Measurements from ENCODE around the gene ZNG1A.
"Not testable (repeated sequence)": the region's sequence is repeated elsewhere in the genome, so short reads cannot be mapped to it uniquely, and the experiment has no call there.

ZNG1A gene

GRCh38 chr9:98775-99174 is 80.1 kb downstream of the ZNG1A start:
- in situ Hi-C loops (cut with MboI; ENCODE audit: low sequenced_read_pairs): not testable (repeated sequence)

DNA sequence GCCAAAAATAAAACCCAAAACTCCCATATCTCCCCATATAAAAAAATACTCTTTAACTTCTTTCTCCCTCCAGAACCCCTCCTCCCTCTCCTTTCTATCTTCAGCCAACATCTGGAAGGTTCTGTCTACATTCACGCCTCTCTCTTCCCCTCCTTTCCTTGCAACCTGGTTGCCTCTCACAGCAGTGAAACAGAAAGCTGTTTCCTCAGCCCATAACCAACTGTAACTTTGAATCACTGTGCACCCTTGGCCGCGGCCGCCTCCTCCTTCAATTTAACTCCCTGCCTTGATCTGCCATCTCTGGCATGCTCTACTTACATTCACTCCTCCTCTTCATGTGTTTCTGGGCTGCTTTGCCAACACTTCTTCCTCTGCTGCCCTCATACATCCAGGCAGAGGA is 83.9 kb downstream of the ZNG1A start:
- in situ Hi-C loops (cut with MboI; ENCODE audit: low sequenced_read_pairs): not testable (repeated sequence)

DNA sequence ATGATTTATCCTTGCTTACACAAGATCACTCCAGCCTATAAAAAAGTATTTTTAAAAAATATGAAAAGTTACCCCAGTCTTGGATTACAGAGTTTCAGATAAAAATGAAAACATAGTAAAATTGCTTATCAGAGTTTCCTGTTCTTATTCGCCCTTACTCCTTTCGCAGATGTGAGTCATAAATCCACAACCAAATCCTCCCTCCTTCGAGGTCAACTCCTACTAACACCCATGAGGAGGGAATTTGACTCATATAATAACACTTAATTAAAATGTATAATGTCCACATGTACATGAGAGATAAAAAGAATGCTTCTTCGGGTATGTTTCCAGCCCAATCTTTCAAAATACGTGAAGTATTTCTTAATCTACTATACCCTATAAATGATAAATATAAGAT is 84.5 kb downstream of the ZNG1A start:
- in situ Hi-C loops (cut with MboI; ENCODE audit: low sequenced_read_pairs): not testable (repeated sequence)

GRCh38 chr9:93909-94308 is 84.9 kb downstream of the ZNG1A start:
- in situ Hi-C loops (cut with MboI; ENCODE audit: low sequenced_read_pairs): not testable (repeated sequence)

GRCh38 chr9:90851-91250 is 88.0 kb downstream of the ZNG1A start:
- in situ Hi-C loops (cut with MboI; ENCODE audit: low sequenced_read_pairs): not testable (repeated sequence)

DNA sequence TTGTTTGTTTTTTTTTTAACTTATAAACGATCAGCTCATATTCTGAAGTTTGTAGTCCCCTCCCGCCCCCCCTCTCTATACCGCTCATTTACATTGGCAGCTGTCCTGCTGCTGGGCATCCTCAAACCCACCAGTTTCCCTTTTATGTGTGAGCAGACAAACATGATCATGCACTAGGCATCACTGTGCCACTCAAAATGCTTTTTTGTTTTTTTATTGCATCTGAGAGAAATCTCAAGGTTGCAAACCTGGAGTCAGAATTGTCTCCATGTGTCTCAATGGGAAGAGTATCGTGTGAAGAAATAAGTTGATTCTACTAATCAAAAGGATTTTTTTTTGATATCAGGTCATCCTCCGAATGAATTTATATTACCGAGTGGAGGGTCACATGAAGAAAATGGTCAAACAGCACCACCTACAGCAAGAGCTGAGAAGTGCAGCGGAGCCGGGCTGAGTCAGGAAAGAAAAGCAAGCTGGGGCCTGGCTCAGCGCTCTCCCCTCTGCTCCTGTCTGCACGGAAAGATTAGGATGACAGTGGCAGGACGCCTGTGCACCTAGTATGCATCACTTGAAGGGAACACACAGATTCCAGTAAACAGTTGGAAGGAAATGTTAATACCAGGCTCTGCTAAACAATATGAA is 90.3 kb downstream of the ZNG1A start:
- in situ Hi-C loops (cut with MboI; ENCODE audit: low sequenced_read_pairs): not testable (repeated sequence)

- in situ Hi-C loops (cut with MboI; ENCODE audit: low sequenced_read_pairs): not testable (repeated sequence)
Measured at GRCh38 chr9:87860-88259, 91.0 kb downstream of the ZNG1A start.

DNA sequence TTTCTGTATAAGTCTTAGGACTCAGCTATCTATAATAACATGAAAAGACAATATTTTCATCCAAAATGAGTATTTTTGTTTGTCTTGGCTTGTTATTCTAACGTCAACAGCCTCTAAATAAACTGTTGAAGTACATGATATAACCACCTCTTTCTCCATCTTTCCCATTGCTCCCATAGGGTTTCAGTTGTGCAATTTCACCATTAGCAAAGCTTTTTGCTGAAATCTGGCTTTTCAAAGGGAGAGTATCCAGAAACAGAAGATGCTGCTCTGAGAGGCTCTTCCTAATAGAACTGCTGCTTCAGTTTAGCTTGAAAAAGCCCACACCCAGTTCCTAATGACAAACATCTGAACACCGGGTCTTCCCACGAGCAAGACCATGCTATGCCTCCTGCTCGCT is 91.8 kb downstream of the ZNG1A start:
- in situ Hi-C loops (cut with MboI; ENCODE audit: low sequenced_read_pairs): not testable (repeated sequence)

DNA sequence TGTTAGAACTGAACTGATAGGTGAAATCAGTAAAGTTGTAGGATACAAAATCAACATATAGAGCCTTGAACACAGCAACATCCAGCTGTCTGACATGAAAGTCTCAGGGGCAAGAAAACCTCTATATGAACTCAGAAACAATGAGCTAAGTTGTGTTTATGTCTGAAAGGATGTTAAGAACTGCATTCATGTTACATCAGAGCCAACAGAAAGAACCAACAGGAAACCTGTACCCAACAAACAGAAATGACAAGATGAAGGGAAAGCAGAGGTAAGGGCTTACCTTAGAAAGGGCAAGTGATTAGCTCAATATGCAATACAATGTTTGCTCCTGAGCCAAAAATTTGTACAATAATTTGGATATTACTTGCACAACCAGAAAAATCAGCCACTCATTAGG is 92.2 kb downstream of the ZNG1A start:
- in situ Hi-C loops (cut with MboI; ENCODE audit: low sequenced_read_pairs): not testable (repeated sequence)

- in situ Hi-C loops (cut with MboI; ENCODE audit: low sequenced_read_pairs): not testable (repeated sequence)
Measured at GRCh38 chr9:82932-83689, 95.7 kb downstream of the ZNG1A start.

DNA sequence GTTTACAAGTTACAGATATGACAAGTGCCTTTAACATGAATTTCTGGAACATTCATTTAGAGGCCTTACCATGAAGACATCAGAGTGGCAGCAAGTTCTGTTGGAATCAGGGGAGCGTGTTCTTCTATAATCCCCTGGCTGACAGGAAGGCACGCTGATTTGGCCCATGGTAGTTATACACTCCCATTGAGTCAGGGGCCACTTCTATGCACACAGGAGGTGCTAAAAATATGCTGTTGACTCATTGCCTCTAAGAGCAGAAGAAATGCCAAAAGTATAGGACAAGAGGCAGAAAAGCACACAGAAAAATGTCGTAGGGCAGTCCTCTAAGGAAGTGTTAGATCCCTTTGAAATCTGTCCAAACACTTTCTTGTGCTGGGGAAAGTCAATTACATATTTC is 100.5 kb downstream of the ZNG1A start:
- in situ Hi-C loops (cut with MboI; ENCODE audit: low sequenced_read_pairs): not testable (repeated sequence)

DNA sequence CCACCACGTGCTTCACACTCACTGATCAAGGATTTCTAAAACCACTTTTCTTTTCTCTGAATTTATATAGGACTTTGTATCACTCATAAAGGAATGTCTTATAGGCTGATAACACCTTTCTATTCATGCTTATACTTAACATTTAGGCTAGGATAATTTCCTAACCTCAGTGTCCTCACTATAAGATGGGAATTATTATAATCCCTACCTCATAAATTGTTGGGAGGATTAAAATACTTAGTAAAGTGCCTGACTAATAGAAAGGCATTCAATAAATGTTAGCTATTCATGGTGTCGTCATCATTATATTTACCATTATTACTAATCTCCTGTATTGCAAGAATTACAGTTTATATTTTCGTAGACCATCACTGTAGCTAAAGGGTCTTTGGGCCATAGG is 102.5 kb downstream of the ZNG1A start:
- in situ Hi-C loops (cut with MboI; ENCODE audit: low sequenced_read_pairs): not testable (repeated sequence)

GRCh38 chr9:73900-74525 is 104.8 kb downstream of the ZNG1A start:
- in situ Hi-C loops (cut with MboI; ENCODE audit: low sequenced_read_pairs): not testable (repeated sequence)

GRCh38 chr9:73076-73899 is 105.6 kb downstream of the ZNG1A start:
- in situ Hi-C loops (cut with MboI; ENCODE audit: low sequenced_read_pairs): not testable (repeated sequence)

Data from HL-60/S4 treated with retinoic acid at 250 ng/mL for 4 days and 3 days (cell line).